SK-N-SH (cell line): ENCODE results near the gene SLC24A3.

ENCODE experiments used
- CTCF ChIP-seq: fragments of 200-600 bp; sonication (generic); IDR thresholded peaks from 2 replicates; pipeline ENCODE4 v1.6.1; 2017; ENCODE audit warnings: antibody characterized with exemption, mild to moderate bottlenecking, moderate library complexity
- ELF1 ChIP-seq: IDR thresholded peaks from 2 replicates; pipeline ENCODE4 v1.4.0; 2012
- EZH2phosphoT487 ChIP-seq: fragments of 200-600 bp; sonication (generic); IDR thresholded peaks from 2 replicates; pipeline ENCODE4 v1.6.1; 2017; ENCODE audit warnings: low read depth, mixed run types, mild to moderate bottlenecking, antibody characterized with exemption, moderate library complexity, borderline replicate concordance
- MAX ChIP-seq: IDR thresholded peaks from 2 replicates; pipeline ENCODE4 v1.4.0; 2012; ENCODE audit warnings: low read depth
- POLR2AphosphoS5 ChIP-seq: IDR thresholded peaks from 2 replicates; pipeline ENCODE4 v1.6.1; 2012; ENCODE audit warnings: low read depth, low read length
- RAD21 ChIP-seq: IDR thresholded peaks from 2 replicates; pipeline ENCODE4 v1.6.1; 2012; ENCODE audit warnings: mild to moderate bottlenecking, low read length
- REST ChIP-seq: IDR thresholded peaks from 2 replicates; pipeline ENCODE4 v1.6.1; 2012; ENCODE audit warnings: mild to moderate bottlenecking, low read depth, low read length, moderate library complexity

GRCh38 chr20:19231359-19232035 lies 19.1 kb downstream of the SLC24A3 start:
- TF ChIP-seq ELF1 (no peak), CTCF (no peak), RAD21 (no peak), REST (no peak), EZH2phosphoT487 (no peak), MAX (no peak), POLR2AphosphoS5 (no peak)
